H1 (cell line): ENCODE results near the gene TBCB.

Experiments used
- MAX ChIP-seq: IDR thresholded peaks from 2 replicates; pipeline ENCODE4 v1.6.1; 2012; ENCODE audit warnings: inconsistent platforms
- POLR2A ChIP-seq, 2 experiments: IDR thresholded peaks; 1 replicate in 1 of 2; 2 replicates in 1 of 2; pipeline ENCODE4 v1.6.1; 2011; ENCODE audit warnings: low read depth in 2 of 2, low read length in 2 of 2, mild to moderate bottlenecking in 2 of 2; ENCODE audit errors: control extremely low read depth in 1 of 2
- POLR2AphosphoS5 ChIP-seq: IDR thresholded peaks from 2 replicates; pipeline ENCODE4 v1.6.1; 2011; ENCODE audit warnings: low read depth, low read length

DNA sequence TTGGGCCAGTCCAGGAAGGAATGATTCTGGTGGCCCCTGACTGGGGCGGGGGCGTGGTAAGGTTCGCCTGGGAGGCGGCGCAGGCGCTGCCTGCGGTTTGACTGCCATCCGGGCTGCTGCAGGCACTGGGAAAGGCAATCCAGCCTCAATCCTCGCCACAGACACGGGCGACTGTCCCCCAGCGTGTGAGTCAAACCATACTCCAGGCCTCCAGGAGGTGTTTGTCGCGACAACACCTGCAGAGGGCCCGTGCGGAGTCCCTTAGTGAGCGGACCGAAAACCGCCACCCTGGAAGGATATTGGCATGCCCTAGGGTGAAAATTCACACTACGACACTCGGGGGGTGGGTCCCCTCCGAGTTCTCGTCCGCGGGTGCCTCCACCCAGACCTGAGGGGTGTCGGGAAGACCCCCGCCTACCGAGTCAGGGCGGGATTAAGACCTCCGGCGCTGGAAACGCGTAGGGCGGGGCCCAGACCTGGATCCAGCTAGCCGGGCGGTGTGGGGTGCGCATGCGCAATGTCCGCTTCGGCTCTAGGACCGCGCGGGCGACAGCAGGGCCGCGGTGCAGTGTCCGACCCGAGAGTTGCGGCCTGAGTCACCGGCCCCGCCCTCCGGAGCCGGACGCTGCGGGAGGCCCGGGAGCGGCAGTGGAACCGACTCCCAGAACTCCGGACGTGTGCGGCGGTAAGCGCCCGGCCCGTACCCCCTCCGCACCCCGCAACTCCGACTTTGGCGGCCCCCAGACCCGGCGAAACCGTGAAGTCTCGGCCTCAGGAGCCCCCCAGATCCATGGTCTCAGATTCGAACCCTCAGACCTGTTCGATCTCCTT, 24.4 kb downstream of the TBCB start, which contains the start of gene CAPNS1:
- TF ChIP-seq POLR2A (IDR thresholded peaks at IDR 0.05; ENCODE audit: control extremely low read depth in 1 of 2, low read depth in 2 of 2, low read length in 2 of 2) = peak in 1 of 2 experiments; percentile 72; a peak in 1 of 3 replicates
- TF ChIP-seq POLR2AphosphoS5 = no peak; the same call in 1 of the 2 replicates
- TF ChIP-seq MAX = peak; percentile 50
